Measurements from ENCODE around the gene CCL19. TPM values are rescaled to one million over a fixed set of nuclear protein-coding genes. Genes with fewer than 3 reads are reported as not detected.

Gene CCL19
- total and polyA plus RNA-seq, 2 donors (not counting 3 experiments of a cell fraction or from before 2014, with no cell fraction given): not detected

- no peaks in the 10 kb centered on the region for H3K27me3 ChIP-seq (ENCODE audit: control insufficient read depth in 2 of 2, insufficient read depth in 2 of 2, low read length in 2 of 2)
- H3K4me2 ChIP-seq (ENCODE audit: insufficient read depth, low read length): no peak overlapping the region
- DNase-seq (ENCODE audit: low read depth, low spot score) (no peak), FAIRE-seq (no peak)
- H3K36me3 ChIP-seq (ENCODE audit: control insufficient read depth in 2 of 2, extremely low read depth in 1 of 2, insufficient read depth in 2 of 2, low read length in 2 of 2): no peaks in the 10 kb centered on the region
- H3K9ac ChIP-seq (replicated peaks; ENCODE audit: extremely low read depth, insufficient read depth, low read length): no peak overlapping the region
- ChIA-PET POLR2A (no interaction called here), CTCF (interaction anchor here (1.3 to 2.9 kb wide), 3 partner anchors 8 to 95 kb away, joined by 4 to 28 read pairs (median 5); no protein-coding TSS in a partner anchor)
- no peak for TF ChIP-seq MAX (IDR thresholded peaks at IDR 0.05; ENCODE audit: insufficient read depth, insufficient read length)
- TF ChIP-seq MYC (IDR thresholded peaks at IDR 0.05; ENCODE audit: low read depth, low read length): no peak
- no peak for TF ChIP-seq EZH2 (IDR thresholded peaks at IDR 0.05; ENCODE audit: borderline replicate concordance, low read depth, low read length, severe bottlenecking)
- no peak for TF ChIP-seq GATA2 (IDR thresholded peaks at IDR 0.05; ENCODE audit: insufficient read depth, insufficient read length, low read depth, low read length)
- intact Hi-C loops (cut with micrococcal nuclease): no loop called here
- no peak overlapping the region for H2AFZ ChIP-seq (ENCODE audit: low read depth, low read length)
- H3K4me3 ChIP-seq (replicated peaks in 1 of 3; ENCODE audit: insufficient read depth in 1 of 3, low read depth in 1 of 3, low read length in 3 of 3): no peak overlapping the region
- dilution Hi-C loops (cut with MboI; ENCODE audit: extremely low pct_ligation_motif_present, low sequenced_read_pairs): no loop called here
- no peak overlapping the region for H3K27ac ChIP-seq (ENCODE audit: insufficient read depth, low read depth, low read length)
- no peaks in the 10 kb centered on the region for H3K9me1 ChIP-seq (replicated peaks; ENCODE audit: control insufficient read depth, extremely low read depth, insufficient read depth, low read length)
- BruUV-seq (replicated peaks): no TSS peak
- H3K9me3 ChIP-seq (replicated peaks; ENCODE audit: control insufficient read depth, insufficient read depth, low read length): no peaks in the 10 kb centered on the region
- H3K79me2 ChIP-seq (ENCODE audit: control insufficient read depth, insufficient read depth, low read length): peaks cover 6% of the 10 kb centered on the region
- H4K20me1 ChIP-seq (replicated peaks; ENCODE audit: control insufficient read depth, extremely low read depth, insufficient read depth, low read length): no peaks in the 10 kb centered on the region
- peaks cover 16% of the 10 kb centered on the region for H3K4me1 ChIP-seq (ENCODE audit: control insufficient read depth, extremely low read depth, insufficient read depth, low read length)
Measured at GRCh38 chr9:34642679-34643078, 48.4 kb downstream of the CCL19 start.

Small RNA genes lying within 50 kb of the gene (small RNA-seq; reads per million reads assigned to genes)
- gene CCL27 (ENCODE audit: insufficient read depth, insufficient read length, low read depth, low replicate concordance): not detected

Other genes with a start within 250 kb of the CCL19 start
- gene FAM219A, start 232.7 kb downstream of the CCL19 start, total RNA-seq: 35.7 and 39.5 TPM in 2 replicates
- gene FAM219A, start 232.7 kb downstream of the CCL19 start, polyA plus RNA-seq: 18.1 and 20.0 TPM in 2 replicates
- not detected in 2 replicates for gene DNAI1, start 232.5 kb downstream of the CCL19 start, total RNA-seq
- gene DNAI1, start 232.5 kb downstream of the CCL19 start, polyA plus RNA-seq: not detected in 2 replicates
- gene ENHO, start 168.3 kb downstream of the CCL19 start, total RNA-seq: not detected in 2 replicates
- gene ENHO, start 168.3 kb downstream of the CCL19 start, polyA plus RNA-seq: 0.10 and 0.11 TPM in 2 replicates
- gene CNTFR, start 101.6 kb downstream of the CCL19 start, total RNA-seq: not detected in 2 replicates
- not detected in 2 replicates for gene CNTFR, start 101.6 kb downstream of the CCL19 start, polyA plus RNA-seq
- 15.1 and 15.7 TPM in 2 replicates for gene RPP25L, start 79.2 kb downstream of the CCL19 start, total RNA-seq
- gene RPP25L, start 79.2 kb downstream of the CCL19 start, polyA plus RNA-seq: 41.0 and 46.9 TPM in 2 replicates
- 91.0 and 93.3 TPM in 2 replicates for gene DCTN3, start 70.8 kb downstream of the CCL19 start, total RNA-seq
- 170 TPM in 2 replicates for gene DCTN3, start 70.8 kb downstream of the CCL19 start, polyA plus RNA-seq
- not detected in 2 replicates for gene ARID3C, start 62.2 kb downstream of the CCL19 start, total RNA-seq
- not detected in 2 replicates for gene ARID3C, start 62.2 kb downstream of the CCL19 start, polyA plus RNA-seq
- 74.1 and 81.2 TPM in 2 replicates for gene SIGMAR1, start 53.5 kb downstream of the CCL19 start, total RNA-seq
- 78.4 and 83.5 TPM in 2 replicates for gene SIGMAR1, start 53.5 kb downstream of the CCL19 start, polyA plus RNA-seq
- 30.0 and 36.6 TPM in 2 replicates for gene GALT, start 44.6 kb downstream of the CCL19 start, total RNA-seq
- 58.5 and 61.3 TPM in 2 replicates for gene GALT, start 44.6 kb downstream of the CCL19 start, polyA plus RNA-seq
- 13.6 and 15.3 TPM in 2 replicates for gene IL11RA, start 39.1 kb downstream of the CCL19 start, total RNA-seq
- 18.6 and 22.5 TPM in 2 replicates for gene IL11RA, start 39.1 kb downstream of the CCL19 start, polyA plus RNA-seq
- not detected in 2 replicates for gene CCL27, start 28.6 kb downstream of the CCL19 start, total RNA-seq
- not detected in 2 replicates for gene CCL27, start 28.6 kb downstream of the CCL19 start, polyA plus RNA-seq
- gene CCL21, start 18.9 kb upstream of the CCL19 start, total RNA-seq: 0.85 TPM in 1 of 2 replicates, not detected in the other
- gene CCL21, start 18.9 kb upstream of the CCL19 start, polyA plus RNA-seq: 0.17 TPM in 1 of 2 replicates, not detected in the other

Data from endothelial cell of umbilical vein (primary cell).